ENCODE results near the gene U2AF2. TPM values are rescaled to one million over a fixed set of nuclear protein-coding genes. Genes with fewer than 3 reads are reported as not detected.
A peak's percentile ranks its signal among the peaks of the same experiment; 100 is the strongest.

Gene U2AF2
- total RNA-seq, 8 experiments from 2014 or later: 85.3 to 252 (median 133) TPM

- Histone ChIP-seq H3K27ac (peak overlapping the region; percentile 88 to 92), H3K4me1 (replicated peaks in 1 of 2) (peaks cover 10 to 20% of the 10 kb centered on the region in 2 donors), H3K4me3 (peak overlapping the region; percentile 68 to 98 (median 83))
- WGBS, 10 experiments: 0 to 40% (median 24%) methylated on average over 1 to 13 of the region's 16 CpGs
- no peak for ATAC-seq (replicated peaks in 6 of 8)
- in situ Hi-C loops (cut with MboI; ENCODE audit: low pct_unique_long_range_greater_than_20kb in 2 of 9, low sequenced_read_pairs in 9 of 9, unreplicated experiment in 9 of 9): no loop called here
Measured at GRCh38 chr19:55675661-55676354, 21.0 kb downstream of the U2AF2 start.

GRCh38 chr19:55676383-55676782 lies 21.5 kb downstream of the U2AF2 start:
- WGBS, 10 experiments: 43 to 100% (median 78%) methylated on average over 1 to 5 of the region's 5 CpGs
- in situ Hi-C loops (cut with MboI; ENCODE audit: low pct_unique_long_range_greater_than_20kb in 2 of 9, low sequenced_read_pairs in 9 of 9, unreplicated experiment in 9 of 9): no loop called here
- Histone ChIP-seq H3K4me3 (peak overlapping the region in 3 of 5 donors; percentile 75 to 95 (median 83)), H3K4me1 (replicated peaks in 1 of 2) (peaks cover 10 to 20% of the 10 kb centered on the region in 2 donors), H3K27ac (no peak overlapping the region)
- no peak for ATAC-seq (replicated peaks in 6 of 8)

- H3K4me3 ChIP-seq: peak overlapping the region in 1 of 5 donors; percentile 83
- WGBS, 10 experiments: 40 to 100% (median 86%) methylated on average over 1 to 4 of the region's 7 CpGs; no CpG with 5 or more reads in 4 of the 10 experiments
- no peak overlapping the region for H3K27ac ChIP-seq
- no peak for ATAC-seq (replicated peaks in 6 of 8)
- peaks cover 10 to 20% of the 10 kb centered on the region in 2 donors for H3K4me1 ChIP-seq (replicated peaks in 1 of 2)
- in situ Hi-C loops (cut with MboI; ENCODE audit: low pct_unique_long_range_greater_than_20kb in 2 of 9, low sequenced_read_pairs in 9 of 9, unreplicated experiment in 9 of 9): no loop called here
Measured at GRCh38 chr19:55676889-55677505, 22.2 kb downstream of the U2AF2 start.

GRCh38 chr19:55677572-55678028 lies 22.8 kb downstream of the U2AF2 start:
- 55 to 100% (median 86%) methylated on average over 1 to 6 of the region's 6 CpGs; no CpG with 5 or more reads in 1 of the 10 experiments for WGBS, 10 experiments
- in situ Hi-C loops (cut with MboI; ENCODE audit: low pct_unique_long_range_greater_than_20kb in 2 of 9, low sequenced_read_pairs in 9 of 9, unreplicated experiment in 9 of 9): no loop called here

GRCh38 chr19:55678121-55678671 lies 23.4 kb downstream of the U2AF2 start:
- 60 to 100% (median 98%) methylated on average over 1 to 8 of the region's 21 CpGs; no CpG with 5 or more reads in 1 of the 10 experiments for WGBS, 10 experiments

More at GRCh38 chr19:55677572-55678028, 22.8 kb downstream of the U2AF2 start:
- Histone ChIP-seq H3K4me3 (no peak overlapping the region), H3K27ac (no peak overlapping the region), H3K4me1 (replicated peaks in 1 of 2) (peaks cover 10 to 20% of the 10 kb centered on the region in 2 donors)
- ATAC-seq (replicated peaks in 6 of 8): no peak

GRCh38 chr19:55679343-55680257 lies 24.8 kb downstream of the U2AF2 start:
- H3K27ac ChIP-seq: no peak overlapping the region
- peaks cover 10% of the 10 kb centered on the region in 2 donors for H3K4me1 ChIP-seq (replicated peaks in 1 of 2)
- peak in 1 of 8 experiments; percentile 4 for ATAC-seq (replicated peaks in 6 of 8)
- 0 to 98% (median 84%) methylated on average over 1 to 7 of the region's 24 CpGs; no CpG with 5 or more reads in 4 of the 10 experiments for WGBS, 10 experiments
- H3K4me3 ChIP-seq: no peak overlapping the region
- in situ Hi-C loops (cut with MboI; ENCODE audit: low pct_unique_long_range_greater_than_20kb in 2 of 9, low sequenced_read_pairs in 9 of 9, unreplicated experiment in 9 of 9): no loop called here

More at GRCh38 chr19:55678121-55678671, 23.4 kb downstream of the U2AF2 start:
- in situ Hi-C loops (cut with MboI; ENCODE audit: low pct_unique_long_range_greater_than_20kb in 2 of 9, low sequenced_read_pairs in 9 of 9, unreplicated experiment in 9 of 9): no loop called here
- Histone ChIP-seq H3K27ac (no peak overlapping the region), H3K4me1 (replicated peaks in 1 of 2) (peaks cover 10 to 20% of the 10 kb centered on the region in 2 donors), H3K4me3 (no peak overlapping the region)
- no peak for ATAC-seq (replicated peaks in 6 of 8)

- in situ Hi-C loops (cut with MboI; ENCODE audit: low pct_unique_long_range_greater_than_20kb in 2 of 9, low sequenced_read_pairs in 9 of 9, unreplicated experiment in 9 of 9): no loop called here
- H3K4me3 ChIP-seq: no peak overlapping the region
- peak in 4 of 8 experiments; percentile 12 to 22 (median 15) for ATAC-seq (replicated peaks in 6 of 8)
- no peak overlapping the region for H3K27ac ChIP-seq
- H3K4me1 ChIP-seq (replicated peaks in 1 of 2): peaks cover 10% of the 10 kb centered on the region in 2 donors
- 80 to 100% (median 98%) methylated on average over 1 to 11 of the region's 20 CpGs; no CpG with 5 or more reads in 5 of the 10 experiments for WGBS, 10 experiments
Measured at GRCh38 chr19:55680339-55681130, 25.7 kb downstream of the U2AF2 start.

GRCh38 chr19:55681131-55682092 lies 26.6 kb downstream of the U2AF2 start:
- ATAC-seq (replicated peaks in 6 of 8): no peak
- in situ Hi-C loops (cut with MboI; ENCODE audit: low pct_unique_long_range_greater_than_20kb in 2 of 9, low sequenced_read_pairs in 9 of 9, unreplicated experiment in 9 of 9): no loop called here
- whole genome bisulfite sequencing, 10 experiments: 60 to 100% (median 92%) methylated on average over 1 to 6 of the region's 9 CpGs; no CpG with 5 or more reads in 2 of the 10 experiments
- Histone ChIP-seq H3K27ac (no peak overlapping the region), H3K4me3 (no peak overlapping the region), H3K4me1 (replicated peaks in 1 of 2) (peaks cover 5 to 6% of the 10 kb centered on the region in 2 donors)

- no peak for ATAC-seq (replicated peaks in 6 of 8)
- no peak overlapping the region for H3K4me3 ChIP-seq
- WGBS, 10 experiments: 76 to 100% (median 97%) methylated on average over 4 to 15 of the region's 22 CpGs; no CpG with 5 or more reads in 1 of the 10 experiments
- in situ Hi-C loops (cut with MboI; ENCODE audit: low pct_unique_long_range_greater_than_20kb in 2 of 9, low sequenced_read_pairs in 9 of 9, unreplicated experiment in 9 of 9): no loop called here
- H3K4me1 ChIP-seq (replicated peaks in 1 of 2): peaks cover 4 to 7% of the 10 kb centered on the region in 2 donors
- no peak overlapping the region for H3K27ac ChIP-seq
Measured at GRCh38 chr19:55683449-55684261, 28.8 kb downstream of the U2AF2 start.

GRCh38 chr19:55684946-55685681 lies 30.3 kb downstream of the U2AF2 start:
- Histone ChIP-seq H3K4me1 (replicated peaks in 1 of 2) (peaks cover 7 to 8% of the 10 kb centered on the region in 2 donors), H3K27ac (no peak overlapping the region), H3K4me3 (no peak overlapping the region)
- in situ Hi-C loops (cut with MboI; ENCODE audit: low pct_unique_long_range_greater_than_20kb in 2 of 9, low sequenced_read_pairs in 9 of 9, unreplicated experiment in 9 of 9): no loop called here
- 70 to 100% (median 94%) methylated on average over 1 to 30 of the region's 60 CpGs; no CpG with 5 or more reads in 5 of the 10 experiments for WGBS, 10 experiments
- ATAC-seq (replicated peaks in 6 of 8): no peak

All from motor neuron (in vitro differentiated cells).